Astrocyte of the spinal cord (primary cell): ENCODE data around the gene CNGA3.
"Not testable (repeated sequence)": the region's sequence is repeated elsewhere in the genome, so short reads cannot be mapped to it uniquely, and the experiment has no call there.

ENCODE experiments used
- DNase-seq: peaks from one replicate; pipeline ENCODE4 v3.0.0; 2011; ENCODE audit warnings: low read depth, low spot score
- H3K4me3 ChIP-seq: 2 replicates; pipeline ENCODE4 v1.5.1; 2011; ENCODE audit warnings: low read depth, mild to moderate bottlenecking, low read length, moderate library complexity
- in situ Hi-C: cut with HindIII; loops from 2 replicates; pipeline ENCODE4 v1.10.0; 2017; ENCODE audit warnings: low sequenced_read_pairs
- TF ChIP-seq, protein P1 (sequence below): IDR thresholded peaks from 2 replicates; pipeline ENCODE4 v1.5.1; 2012; ENCODE audit warnings: low read depth, mild to moderate bottlenecking, low read length, inconsistent platforms

CNGA3 gene

DNA sequence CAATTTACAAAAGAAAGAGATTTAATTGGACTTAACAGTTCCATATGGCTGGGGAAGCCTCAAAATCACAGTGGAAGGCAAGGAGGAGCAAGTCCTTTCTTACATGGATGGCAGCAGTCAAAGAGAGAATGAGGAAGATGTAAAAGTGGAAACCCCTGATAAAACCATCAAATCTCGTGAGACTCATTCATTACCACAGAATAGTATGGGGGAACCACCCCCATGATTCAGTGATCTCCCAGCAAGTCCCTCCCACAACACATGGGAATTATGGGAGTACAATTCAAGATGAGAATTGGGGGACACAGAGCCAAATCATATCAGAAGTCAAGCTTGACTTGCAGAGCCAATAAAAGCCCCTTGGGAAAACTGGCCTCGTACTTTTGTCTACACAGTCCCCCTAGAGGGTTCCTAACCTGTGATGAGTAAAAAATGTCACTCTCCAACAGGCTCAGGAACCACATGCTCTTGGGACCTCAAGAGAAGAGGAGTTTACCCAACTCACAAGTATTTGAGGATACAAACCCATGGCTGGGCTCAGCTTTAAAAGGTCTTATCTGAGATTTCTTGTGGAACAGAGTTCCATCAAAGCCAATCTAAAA is 87.2 kb downstream of the CNGA3 start:
- H3K4me3 ChIP-seq = no peak overlapping the region
- TF ChIP-seq, protein P1, sequence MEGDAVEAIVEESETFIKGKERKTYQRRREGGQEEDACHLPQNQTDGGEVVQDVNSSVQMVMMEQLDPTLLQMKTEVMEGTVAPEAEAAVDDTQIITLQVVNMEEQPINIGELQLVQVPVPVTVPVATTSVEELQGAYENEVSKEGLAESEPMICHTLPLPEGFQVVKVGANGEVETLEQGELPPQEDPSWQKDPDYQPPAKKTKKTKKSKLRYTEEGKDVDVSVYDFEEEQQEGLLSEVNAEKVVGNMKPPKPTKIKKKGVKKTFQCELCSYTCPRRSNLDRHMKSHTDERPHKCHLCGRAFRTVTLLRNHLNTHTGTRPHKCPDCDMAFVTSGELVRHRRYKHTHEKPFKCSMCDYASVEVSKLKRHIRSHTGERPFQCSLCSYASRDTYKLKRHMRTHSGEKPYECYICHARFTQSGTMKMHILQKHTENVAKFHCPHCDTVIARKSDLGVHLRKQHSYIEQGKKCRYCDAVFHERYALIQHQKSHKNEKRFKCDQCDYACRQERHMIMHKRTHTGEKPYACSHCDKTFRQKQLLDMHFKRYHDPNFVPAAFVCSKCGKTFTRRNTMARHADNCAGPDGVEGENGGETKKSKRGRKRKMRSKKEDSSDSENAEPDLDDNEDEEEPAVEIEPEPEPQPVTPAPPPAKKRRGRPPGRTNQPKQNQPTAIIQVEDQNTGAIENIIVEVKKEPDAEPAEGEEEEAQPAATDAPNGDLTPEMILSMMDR = no peak
- no peak for DNase-seq
- in situ Hi-C loops = no loop called here

DNA sequence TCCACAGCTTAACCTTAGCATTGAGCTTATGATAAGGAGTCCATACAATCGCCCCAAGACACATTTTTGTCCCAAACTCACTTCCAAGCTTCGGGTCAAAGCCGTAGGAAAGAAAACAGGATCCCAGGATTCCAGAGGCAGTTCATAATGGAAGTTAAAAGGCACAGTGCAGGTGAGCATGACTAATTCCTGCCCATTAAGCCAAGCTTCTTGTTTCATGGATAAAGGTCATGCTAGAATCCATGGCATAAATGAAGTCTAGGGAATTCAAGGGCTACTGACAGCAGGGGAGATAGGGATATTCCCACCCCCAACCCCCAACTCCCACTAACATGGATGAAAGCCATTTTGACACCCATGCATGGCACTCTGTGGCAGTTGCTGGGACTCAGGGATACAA is 88.2 kb downstream of the CNGA3 start:
- DNase-seq = no peak
- in situ Hi-C loops = no loop called here
- TF ChIP-seq, protein P1 = no peak
- H3K4me3 ChIP-seq = no peak overlapping the region

DNA sequence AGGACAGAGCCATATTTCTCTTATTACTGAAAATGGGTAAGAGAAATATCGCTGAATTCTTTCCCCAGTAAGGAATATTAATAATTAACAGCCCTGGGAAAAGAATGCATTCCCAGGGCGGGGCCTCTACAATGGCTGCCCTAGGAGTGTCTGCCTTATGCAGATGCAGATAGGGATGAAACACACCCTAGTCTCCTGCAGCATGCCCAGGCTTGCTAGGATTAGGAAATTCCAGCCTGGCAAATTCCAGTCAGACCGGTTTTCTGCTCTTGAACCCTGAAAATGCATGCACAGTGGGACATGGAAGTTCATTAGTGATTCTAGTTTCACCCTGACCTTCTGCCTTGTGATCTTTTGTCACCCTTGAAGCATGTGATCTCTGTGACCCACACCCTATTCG is 89.4 kb downstream of the CNGA3 start:
- H3K4me3 ChIP-seq, in situ Hi-C loops, DNase-seq: not testable (repeated sequence)

DNA sequence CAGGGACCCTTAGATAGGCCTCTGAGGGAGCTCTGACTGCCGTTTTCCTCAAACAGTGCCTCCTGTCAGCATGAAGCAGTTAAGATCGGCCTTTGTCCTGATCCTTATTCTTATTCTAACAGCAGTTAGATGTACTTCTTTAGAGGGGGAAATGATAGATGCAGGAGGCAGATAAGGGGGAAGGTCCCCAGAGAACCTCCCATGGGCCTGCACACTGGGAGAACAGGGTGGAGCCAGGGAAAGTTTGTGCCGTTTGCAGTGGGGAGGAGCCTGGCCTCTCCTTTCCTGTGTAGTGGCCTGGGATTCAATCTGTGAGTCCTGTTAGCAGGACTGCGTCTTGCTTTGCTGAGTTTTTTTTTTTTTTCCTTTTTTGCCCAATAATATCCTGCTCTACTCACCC is 90.5 kb downstream of the CNGA3 start:
- TF ChIP-seq, protein P1 = no peak
- DNase-seq = no peak
- in situ Hi-C loops = no loop called here
- H3K4me3 ChIP-seq = no peak overlapping the region

DNA sequence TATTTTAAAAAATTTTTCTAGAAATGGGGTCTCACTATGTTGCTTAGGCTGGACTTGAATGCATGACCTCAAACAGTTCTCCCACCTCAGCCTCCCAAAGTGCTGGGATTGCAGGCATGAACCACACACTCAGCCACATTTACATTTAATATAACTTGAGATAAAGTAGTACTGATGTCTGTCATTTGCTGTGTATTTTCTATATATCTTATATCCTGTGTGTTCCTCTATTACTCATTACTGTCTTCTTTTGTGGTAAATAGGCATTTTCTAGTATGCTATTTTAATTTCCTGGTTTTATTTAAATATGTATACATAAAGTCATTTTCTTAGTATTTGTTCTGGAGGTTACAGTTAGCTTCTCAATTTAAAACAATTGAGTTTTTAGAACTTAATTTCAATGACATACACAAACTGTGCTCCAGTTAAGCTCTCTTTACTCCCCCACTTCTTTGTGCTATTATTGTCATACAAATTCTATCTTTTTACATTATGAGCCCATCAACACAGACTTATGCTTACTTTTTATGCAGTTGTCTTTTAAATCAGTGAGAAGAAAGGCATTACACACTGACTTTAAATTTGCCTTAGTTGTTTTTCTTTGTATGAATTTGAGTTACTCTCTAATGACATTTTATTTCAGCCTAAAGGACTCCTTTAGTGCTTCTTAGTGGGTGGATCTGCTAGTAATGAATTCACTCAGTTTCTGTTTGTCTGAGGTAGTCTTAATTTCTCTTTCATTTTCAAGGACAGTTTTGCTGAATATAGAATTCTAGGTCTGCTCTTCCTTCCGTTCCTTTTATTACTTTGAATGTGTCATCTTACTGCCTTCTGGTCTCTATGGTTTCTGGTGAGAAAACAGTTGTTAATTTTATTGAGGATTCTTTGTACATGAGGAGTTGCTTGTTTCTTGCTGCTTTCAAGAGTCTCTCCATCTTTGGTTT is 92.2 kb downstream of the CNGA3 start:
- no peak overlapping the region for H3K4me3 ChIP-seq
- TF ChIP-seq, protein P1 = no peak
- in situ Hi-C loops = no loop called here
- no peak for DNase-seq

DNA sequence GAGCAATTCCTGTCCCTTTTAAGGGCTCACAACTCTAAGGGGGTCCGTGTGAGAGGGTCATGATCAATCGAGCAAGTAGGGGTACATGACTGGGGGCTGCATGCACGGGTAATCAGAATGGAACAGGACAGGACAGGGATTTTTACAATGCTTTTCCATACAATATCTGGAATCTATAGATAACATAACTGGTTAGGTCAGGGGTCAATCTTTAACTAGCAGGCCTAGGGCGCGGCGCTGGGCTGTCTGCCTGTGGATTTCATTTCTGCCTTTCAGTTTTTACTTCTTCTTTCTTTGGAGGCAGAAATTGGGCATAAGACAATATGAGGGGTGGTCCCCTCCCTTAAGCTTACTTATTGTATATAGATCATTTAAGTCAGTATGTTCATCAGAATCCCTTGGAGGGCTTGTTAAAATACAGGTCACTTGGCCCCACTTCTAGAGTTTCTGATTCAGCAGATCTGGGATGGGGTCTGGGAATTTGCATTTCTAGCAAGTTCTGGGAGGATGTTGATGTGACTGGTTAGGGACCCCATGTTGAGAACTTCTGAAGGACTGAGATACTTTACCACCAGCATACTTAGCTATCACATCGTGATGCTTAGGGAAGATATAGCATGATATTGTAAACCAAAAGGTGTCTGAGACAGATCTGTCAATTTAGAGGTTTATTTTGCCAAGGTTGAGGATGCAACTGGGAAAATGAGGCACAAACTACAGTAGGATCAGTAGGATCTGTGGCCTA is 95.6 kb downstream of the CNGA3 start:
- TF ChIP-seq, protein P1 = no peak
- no peak for DNase-seq
- in situ Hi-C loops = no loop called here
- no peak overlapping the region for H3K4me3 ChIP-seq
